WI38 (cell line): ENCODE results near the gene EPB41L3.

Experiments
- H3K4me3 ChIP-seq: 2 replicates; pipeline ENCODE4 v1.5.1; 2011; ENCODE audit warnings: low read depth, mild to moderate bottlenecking, control low read depth, low read length
- TF ChIP-seq, protein P1 (sequence below): IDR thresholded peaks from 2 replicates; pipeline ENCODE4 v1.5.1; 2012; ENCODE audit warnings: low read depth, mild to moderate bottlenecking, control low read depth, low read length

The EPB41L3 gene

GRCh38 chr18:5417342-5417741 lies 126.5 kb downstream of the EPB41L3 start:
- H3K4me3 ChIP-seq = no peak overlapping the region
- TF ChIP-seq, protein P1, sequence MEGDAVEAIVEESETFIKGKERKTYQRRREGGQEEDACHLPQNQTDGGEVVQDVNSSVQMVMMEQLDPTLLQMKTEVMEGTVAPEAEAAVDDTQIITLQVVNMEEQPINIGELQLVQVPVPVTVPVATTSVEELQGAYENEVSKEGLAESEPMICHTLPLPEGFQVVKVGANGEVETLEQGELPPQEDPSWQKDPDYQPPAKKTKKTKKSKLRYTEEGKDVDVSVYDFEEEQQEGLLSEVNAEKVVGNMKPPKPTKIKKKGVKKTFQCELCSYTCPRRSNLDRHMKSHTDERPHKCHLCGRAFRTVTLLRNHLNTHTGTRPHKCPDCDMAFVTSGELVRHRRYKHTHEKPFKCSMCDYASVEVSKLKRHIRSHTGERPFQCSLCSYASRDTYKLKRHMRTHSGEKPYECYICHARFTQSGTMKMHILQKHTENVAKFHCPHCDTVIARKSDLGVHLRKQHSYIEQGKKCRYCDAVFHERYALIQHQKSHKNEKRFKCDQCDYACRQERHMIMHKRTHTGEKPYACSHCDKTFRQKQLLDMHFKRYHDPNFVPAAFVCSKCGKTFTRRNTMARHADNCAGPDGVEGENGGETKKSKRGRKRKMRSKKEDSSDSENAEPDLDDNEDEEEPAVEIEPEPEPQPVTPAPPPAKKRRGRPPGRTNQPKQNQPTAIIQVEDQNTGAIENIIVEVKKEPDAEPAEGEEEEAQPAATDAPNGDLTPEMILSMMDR = no peak

- no peak overlapping the region for H3K4me3 ChIP-seq
- TF ChIP-seq, protein P1 = no peak
Measured at GRCh38 chr18:5416112-5416511, 127.7 kb downstream of the EPB41L3 start.

DNA sequence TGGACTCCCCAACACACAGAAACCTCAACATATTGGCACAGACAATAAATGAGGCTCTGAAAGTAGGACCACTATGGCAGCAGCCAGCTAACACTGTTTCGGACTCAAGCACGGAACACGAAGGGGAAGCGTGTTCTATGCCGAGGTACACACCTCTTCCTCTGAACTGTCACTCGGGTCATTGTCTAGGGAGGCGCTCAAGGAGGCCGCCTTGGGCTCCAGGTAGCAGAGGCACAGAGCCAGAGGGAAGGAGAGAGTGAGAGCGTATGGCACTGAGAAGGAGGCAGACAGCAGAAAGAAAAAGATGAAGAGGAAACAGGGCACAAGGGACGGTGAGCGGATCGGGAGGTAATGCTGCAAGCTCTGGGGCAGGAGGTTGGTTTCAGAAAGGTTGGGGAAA lies 128.1 kb downstream of the EPB41L3 start:
- TF ChIP-seq, protein P1 = no peak
- no peak overlapping the region for H3K4me3 ChIP-seq

DNA sequence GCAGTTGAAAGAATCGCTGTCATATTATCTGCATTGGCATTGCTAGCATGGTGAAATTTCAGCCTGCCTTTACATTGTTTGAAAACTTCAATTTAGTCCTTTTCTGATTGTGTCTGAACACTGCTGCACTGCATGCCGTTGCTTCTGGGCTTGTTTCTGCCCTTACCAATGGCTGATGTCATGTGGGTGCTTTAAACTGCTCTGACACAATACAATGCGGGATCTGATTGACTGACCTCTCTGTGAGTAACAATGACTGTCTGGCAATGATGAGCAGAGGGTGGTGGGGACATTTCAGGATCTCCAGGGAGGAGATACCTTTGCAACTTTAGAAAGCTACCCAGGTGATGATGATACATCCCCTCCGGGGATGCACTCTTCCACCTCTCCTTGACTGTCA lies 128.8 kb downstream of the EPB41L3 start:
- TF ChIP-seq, protein P1 = no peak
- no peak overlapping the region for H3K4me3 ChIP-seq

DNA sequence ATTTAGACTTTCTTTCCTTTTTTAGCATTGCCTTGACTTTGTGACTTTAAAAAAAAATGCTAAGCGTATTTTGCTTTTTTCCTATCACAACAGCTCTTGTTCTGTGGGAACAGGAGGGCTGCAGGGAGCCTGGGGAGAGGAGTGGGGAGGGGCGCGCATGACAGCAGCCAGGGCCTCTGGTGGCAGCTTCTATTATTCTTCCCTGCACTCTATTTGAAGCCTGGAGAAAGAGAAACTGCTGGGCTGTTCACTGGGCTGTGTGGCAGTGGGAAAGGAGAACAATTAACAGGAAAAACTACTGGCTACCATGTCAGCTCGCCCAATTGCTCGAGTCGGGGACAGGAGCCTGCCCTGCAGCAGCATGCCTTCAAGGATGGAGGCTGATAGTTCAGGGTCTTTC lies 129.3 kb downstream of the EPB41L3 start:
- TF ChIP-seq, protein P1 = no peak
- no peak overlapping the region for H3K4me3 ChIP-seq

- H3K4me3 ChIP-seq = no peak overlapping the region
- TF ChIP-seq, protein P1 = no peak
Measured at GRCh38 chr18:5413447-5413846, 130.3 kb downstream of the EPB41L3 start.

GRCh38 chr18:5410582-5410981 lies 133.2 kb downstream of the EPB41L3 start:
- TF ChIP-seq, protein P1 = no peak

More at GRCh38 chr18:5410582-5410981, 133.2 kb downstream of the EPB41L3 start:
- H3K4me3 ChIP-seq = no peak overlapping the region
